NCI-H2196 (cell line): ENCODE data around the gene BMERB1.
A peak's percentile ranks its signal among the peaks of the same experiment; 100 is the strongest.

Experiments used
- DNase-seq: peaks from one replicate; lab custom pipeline; 2025; ENCODE audit not compliant: unreplicated experiment; lab: John Stamatoyannopoulos, UW

Gene BMERB1

GRCh38 chr16:15607700-15608396 is 173.5 kb downstream of the BMERB1 start:
- peak; percentile 23 for DNase-seq

GRCh38 chr16:15608398-15609285 is 174.3 kb downstream of the BMERB1 start:
- no peak for DNase-seq

- no peak for DNase-seq
Measured at GRCh38 chr16:15609286-15609649, 174.9 kb downstream of the BMERB1 start.

- DNase-seq, result no peak
Measured at GRCh38 chr16:15610369-15610871, 176.0 kb downstream of the BMERB1 start.

- DNase-seq, result no peak
Measured at GRCh38 chr16:15611610-15612009, 177.2 kb downstream of the BMERB1 start.

GRCh38 chr16:15613676-15614075 is 179.3 kb downstream of the BMERB1 start:
- DNase-seq, result no peak

GRCh38 chr16:15616012-15616411 is 181.6 kb downstream of the BMERB1 start:
- DNase-seq, result no peak

- no peak for DNase-seq
Measured at GRCh38 chr16:15616475-15617165, 182.2 kb downstream of the BMERB1 start.

GRCh38 chr16:15617901-15618300 is 183.5 kb downstream of the BMERB1 start:
- no peak for DNase-seq

- DNase-seq, result no peak
Measured at GRCh38 chr16:15618392-15618791, 184.0 kb downstream of the BMERB1 start.

GRCh38 chr16:15620611-15621195 is 186.3 kb downstream of the BMERB1 start:
- no peak for DNase-seq

GRCh38 chr16:15621456-15621855 is 187.1 kb downstream of the BMERB1 start:
- no peak for DNase-seq

GRCh38 chr16:15621889-15622288 is 187.5 kb downstream of the BMERB1 start:
- DNase-seq, result no peak

- DNase-seq, result no peak
Measured at GRCh38 chr16:15631730-15632409, 197.5 kb downstream of the BMERB1 start.

- DNase-seq, result no peak
Measured at GRCh38 chr16:15635926-15636325, 201.5 kb downstream of the BMERB1 start.

GRCh38 chr16:15636392-15636873 is 202.0 kb downstream of the BMERB1 start:
- no peak for DNase-seq
